Measurements from ENCODE around the gene C10orf90. TPM values are rescaled to one million over a fixed set of nuclear protein-coding genes. Genes with fewer than 3 reads are reported as not detected.

The C10orf90 gene
- total RNA-seq, 1 donor: 0.72 TPM

- H3K27me3 ChIP-seq (ENCODE audit: insufficient read depth, low read length): no peaks in the 10 kb centered on the region
- no peaks in the 10 kb centered on the region for H4K20me1 ChIP-seq (ENCODE audit: insufficient read depth, low read length)
- H3K4me2 ChIP-seq (ENCODE audit: insufficient read depth, low read length): no peak overlapping the region
- no peak overlapping the region for H3K4me3 ChIP-seq (ENCODE audit: insufficient read depth, low read length)
- H3K4me1 ChIP-seq (ENCODE audit: insufficient read depth, low read length): peaks cover 9% of the 10 kb centered on the region
- no peaks in the 10 kb centered on the region for H3K9me3 ChIP-seq (ENCODE audit: low read depth, low read length)
- no peak for DNase-seq (ENCODE audit: insufficient read length, low spot score, missing footprints)
- H2AFZ ChIP-seq (ENCODE audit: low read length): no peak overlapping the region
- H3K36me3 ChIP-seq (ENCODE audit: insufficient read depth, low read length): no peaks in the 10 kb centered on the region
- no peak for TF ChIP-seq CTCF (IDR thresholded peaks at IDR 0.05; ENCODE audit: extremely low read depth, low read depth, low read length)
- H3K27ac ChIP-seq (ENCODE audit: low read depth, low read length): no peak overlapping the region
- no peaks in the 10 kb centered on the region for H3K79me2 ChIP-seq (ENCODE audit: insufficient read depth, low read length)
Measured at GRCh38 chr10:126500185-126500584, 170.3 kb downstream of the C10orf90 start.

GRCh38 chr10:126499744-126500143 is 170.7 kb downstream of the C10orf90 start:
- Histone ChIP-seq H3K4me1 (ENCODE audit: insufficient read depth, low read length) (peaks cover 9% of the 10 kb centered on the region), H4K20me1 (ENCODE audit: insufficient read depth, low read length) (no peaks in the 10 kb centered on the region), H3K79me2 (ENCODE audit: insufficient read depth, low read length) (no peaks in the 10 kb centered on the region), H3K27ac (ENCODE audit: low read depth, low read length) (no peak overlapping the region), H2AFZ (ENCODE audit: low read length) (no peak overlapping the region), H3K36me3 (ENCODE audit: insufficient read depth, low read length) (no peaks in the 10 kb centered on the region), H3K4me3 (ENCODE audit: insufficient read depth, low read length) (no peak overlapping the region), H3K27me3 (ENCODE audit: insufficient read depth, low read length) (no peaks in the 10 kb centered on the region), H3K9me3 (ENCODE audit: low read depth, low read length) (no peaks in the 10 kb centered on the region), H3K4me2 (ENCODE audit: insufficient read depth, low read length) (no peak overlapping the region)
- no peak for DNase-seq (ENCODE audit: insufficient read length, low spot score, missing footprints)
- no peak for TF ChIP-seq CTCF (IDR thresholded peaks at IDR 0.05; ENCODE audit: extremely low read depth, low read depth, low read length)

GRCh38 chr10:126497672-126498071 is 172.8 kb downstream of the C10orf90 start:
- no peak overlapping the region for H3K4me2 ChIP-seq (ENCODE audit: insufficient read depth, low read length)
- TF ChIP-seq CTCF (IDR thresholded peaks at IDR 0.05; ENCODE audit: extremely low read depth, low read depth, low read length): no peak
- H3K27ac ChIP-seq (ENCODE audit: low read depth, low read length): no peak overlapping the region
- no peaks in the 10 kb centered on the region for H3K79me2 ChIP-seq (ENCODE audit: insufficient read depth, low read length)
- no peaks in the 10 kb centered on the region for H3K9me3 ChIP-seq (ENCODE audit: low read depth, low read length)
- H3K36me3 ChIP-seq (ENCODE audit: insufficient read depth, low read length): no peaks in the 10 kb centered on the region
- no peaks in the 10 kb centered on the region for H4K20me1 ChIP-seq (ENCODE audit: insufficient read depth, low read length)
- DNase-seq (ENCODE audit: insufficient read length, low spot score, missing footprints): no peak
- H3K27me3 ChIP-seq (ENCODE audit: insufficient read depth, low read length): no peaks in the 10 kb centered on the region
- H2AFZ ChIP-seq (ENCODE audit: low read length): no peak overlapping the region
- H3K4me3 ChIP-seq (ENCODE audit: insufficient read depth, low read length): no peak overlapping the region
- peaks cover 9% of the 10 kb centered on the region for H3K4me1 ChIP-seq (ENCODE audit: insufficient read depth, low read length)

GRCh38 chr10:126496771-126497545 is 173.5 kb downstream of the C10orf90 start:
- H3K36me3 ChIP-seq (ENCODE audit: insufficient read depth, low read length): no peaks in the 10 kb centered on the region
- H3K4me3 ChIP-seq (ENCODE audit: insufficient read depth, low read length): no peak overlapping the region
- H3K4me1 ChIP-seq (ENCODE audit: insufficient read depth, low read length): peaks cover 9% of the 10 kb centered on the region
- no peaks in the 10 kb centered on the region for H3K9me3 ChIP-seq (ENCODE audit: low read depth, low read length)
- no peaks in the 10 kb centered on the region for H3K27me3 ChIP-seq (ENCODE audit: insufficient read depth, low read length)
- H4K20me1 ChIP-seq (ENCODE audit: insufficient read depth, low read length): no peaks in the 10 kb centered on the region
- H2AFZ ChIP-seq (ENCODE audit: low read length): no peak overlapping the region
- DNase-seq (ENCODE audit: insufficient read length, low spot score, missing footprints): no peak
- H3K4me2 ChIP-seq (ENCODE audit: insufficient read depth, low read length): no peak overlapping the region
- TF ChIP-seq CTCF (IDR thresholded peaks at IDR 0.05; ENCODE audit: extremely low read depth, low read depth, low read length): no peak
- H3K27ac ChIP-seq (ENCODE audit: low read depth, low read length): no peak overlapping the region
- H3K79me2 ChIP-seq (ENCODE audit: insufficient read depth, low read length): no peaks in the 10 kb centered on the region
